RPMI7951 (cell line): Measurements from ENCODE around the gene STX11. TPM values are rescaled to one million over a fixed set of nuclear protein-coding genes. Genes with fewer than 3 reads are reported as not detected.
"Not testable (repeated sequence)": the region's sequence is repeated elsewhere in the genome, so short reads cannot be mapped to it uniquely, and the experiment has no call there.

Experiments
- DNase-seq: peaks from one replicate; pipeline ENCODE4 v3.0.0-alpha.2; 2012; ENCODE audit warnings: low read depth
- total RNA-seq: library from RNA; depleted of rRNA; stranded (reverse); fragments of >200 nt; shearing (Covaris generic); gene quantifications from 2 replicates; pipeline ENCODE4 v1.2.3, GENCODE V29; 2014; rRNA removed

The STX11 gene
- 0.96 and 2.0 TPM in 2 replicates for total RNA-seq

DNA sequence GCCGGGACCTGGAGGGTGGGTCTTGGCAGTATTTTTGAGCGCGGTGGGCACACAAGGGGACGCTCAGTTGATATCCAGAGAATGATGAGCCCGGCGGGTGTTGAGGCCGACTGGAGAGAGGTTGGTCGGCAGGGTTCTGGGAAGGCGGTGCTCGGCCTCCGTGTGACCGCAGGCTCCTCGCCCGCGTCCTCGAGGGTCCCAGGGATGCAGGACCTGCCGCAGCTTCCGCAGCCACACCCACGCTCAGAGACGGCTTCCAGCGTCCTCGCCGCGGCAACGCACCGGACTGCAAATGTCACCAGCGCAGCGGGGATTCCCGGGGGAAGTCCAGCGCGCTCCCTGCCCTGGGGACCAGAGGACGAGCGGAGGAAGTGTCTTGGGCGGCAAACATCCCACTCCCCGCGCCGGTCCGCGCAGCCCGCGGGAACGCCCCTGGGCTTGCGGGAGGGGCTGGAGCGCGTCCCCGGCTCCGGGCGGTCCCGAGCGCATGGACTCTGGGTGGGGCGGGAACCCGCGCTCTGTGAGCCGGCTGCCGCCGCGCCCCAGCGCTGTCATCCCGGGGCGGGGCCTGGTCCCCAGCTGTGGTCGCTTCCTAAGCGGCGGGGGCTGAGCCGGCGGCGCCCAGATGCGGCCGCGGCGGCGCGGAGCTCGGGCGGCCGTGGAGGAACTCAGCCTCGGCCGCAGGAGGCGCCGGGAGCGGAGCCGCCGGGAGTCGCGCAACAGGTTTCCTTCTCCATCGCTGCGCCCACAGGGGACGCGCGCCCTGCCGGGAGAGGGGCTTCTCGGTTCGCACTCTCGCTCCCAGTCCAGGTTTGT lies at the start of gene STX11:
Gene STX11 (plus strand): TSS at position 624 of the 816 bp plus-strand sequence. CDS start 36,111 bp downstream, outside the sequence.
- DNase-seq: peak; percentile 74

DNA sequence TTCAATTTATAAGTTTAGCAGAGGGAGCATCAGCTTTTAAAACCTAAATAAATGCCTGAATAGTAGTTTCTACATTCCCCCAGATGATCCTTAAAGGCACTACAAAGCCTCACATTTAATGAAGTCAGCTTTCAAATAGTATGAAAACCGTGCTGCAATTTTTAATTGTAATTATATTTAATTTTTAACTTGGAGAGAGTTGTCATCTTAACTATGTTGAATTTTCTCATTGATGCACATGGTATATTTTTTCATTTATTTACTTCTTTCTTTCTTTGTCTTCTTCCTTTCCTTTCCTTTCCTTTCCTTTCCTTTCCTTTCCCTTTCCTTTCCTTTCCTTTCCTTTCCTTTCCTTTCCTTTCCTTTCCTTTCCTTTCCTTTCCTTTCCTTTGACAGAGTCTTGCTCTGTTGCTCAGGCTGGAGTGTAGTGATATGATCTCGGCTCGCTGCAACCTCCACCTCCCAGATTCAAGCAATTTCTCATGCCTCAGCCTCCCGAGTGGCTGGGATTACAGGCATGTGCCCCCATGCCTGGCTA lies 47.2 kb upstream of the STX11 start:
- no peak for DNase-seq

DNA sequence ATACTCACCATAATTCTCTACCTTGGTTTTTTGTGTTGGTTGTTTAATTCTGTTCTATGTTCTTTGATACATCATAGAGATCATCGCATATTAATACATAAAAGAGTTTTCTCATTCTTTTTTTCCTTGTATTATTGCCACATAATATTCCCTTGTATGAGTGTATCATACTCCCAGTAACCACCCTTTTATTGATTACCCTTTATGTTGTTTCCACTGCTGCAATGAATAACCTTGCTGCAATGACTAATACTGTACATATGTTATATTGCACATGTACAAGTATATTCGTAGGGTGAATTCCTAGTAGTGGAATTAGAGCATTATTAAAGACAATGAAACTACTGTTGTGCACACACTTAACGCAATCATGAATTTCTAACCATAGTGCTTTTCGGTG lies 45.8 kb upstream of the STX11 start:
- no peak for DNase-seq

DNA sequence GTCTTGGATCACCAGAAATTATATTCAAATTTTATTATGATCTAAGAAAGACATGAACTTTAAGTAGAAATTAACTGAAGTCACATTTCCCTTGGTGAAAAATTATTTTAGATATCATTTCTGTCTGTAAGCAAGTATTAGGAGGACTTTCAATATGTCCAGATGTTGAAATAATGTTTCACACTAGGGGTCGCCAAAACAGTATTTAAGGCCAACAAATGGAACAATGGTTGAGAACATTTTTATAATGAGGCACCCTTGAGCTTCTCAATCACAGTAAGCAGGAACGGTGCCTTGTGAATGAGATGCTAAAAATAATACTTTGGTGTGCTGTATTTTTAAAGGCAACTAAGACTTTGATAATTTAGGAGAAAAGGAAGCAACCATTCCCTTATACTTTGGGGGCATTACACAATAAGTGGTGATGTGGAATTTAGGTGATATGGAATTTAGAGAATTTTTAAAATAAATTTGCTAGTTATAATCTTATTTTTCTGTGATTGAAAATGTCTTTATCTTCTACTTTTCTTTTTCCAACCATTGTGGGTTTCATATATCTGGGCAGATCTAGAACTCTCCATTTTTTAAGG lies 45.3 kb upstream of the STX11 start:
- peak; percentile 71 for DNase-seq

- DNase-seq: no peak
These were observed 44.1 kb upstream of the STX11 start for GRCh38 chr6:144106206-144106605.

GRCh38 chr6:144110210-144110609 lies 40.1 kb upstream of the STX11 start:
- DNase-seq: no peak

DNA sequence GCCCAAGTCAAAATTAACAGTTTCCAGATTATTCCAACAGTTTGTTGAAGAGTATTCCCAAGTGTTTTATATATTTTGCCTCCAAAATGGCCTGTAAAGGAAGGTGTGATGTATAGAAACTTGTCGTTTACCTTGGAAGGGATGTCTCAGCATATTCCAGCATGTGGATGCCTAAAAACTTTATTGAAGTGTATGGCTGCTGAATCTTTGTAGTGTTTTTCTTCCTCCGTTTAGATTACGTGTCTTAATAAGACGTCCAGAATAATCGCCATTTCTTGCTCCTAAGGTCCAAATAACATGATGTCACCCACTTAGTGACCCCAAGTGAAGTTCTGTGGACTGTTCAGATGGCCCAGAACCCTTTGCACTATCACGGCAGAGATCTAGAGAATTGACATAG lies 37.0 kb upstream of the STX11 start:
- DNase-seq: no peak

DNA sequence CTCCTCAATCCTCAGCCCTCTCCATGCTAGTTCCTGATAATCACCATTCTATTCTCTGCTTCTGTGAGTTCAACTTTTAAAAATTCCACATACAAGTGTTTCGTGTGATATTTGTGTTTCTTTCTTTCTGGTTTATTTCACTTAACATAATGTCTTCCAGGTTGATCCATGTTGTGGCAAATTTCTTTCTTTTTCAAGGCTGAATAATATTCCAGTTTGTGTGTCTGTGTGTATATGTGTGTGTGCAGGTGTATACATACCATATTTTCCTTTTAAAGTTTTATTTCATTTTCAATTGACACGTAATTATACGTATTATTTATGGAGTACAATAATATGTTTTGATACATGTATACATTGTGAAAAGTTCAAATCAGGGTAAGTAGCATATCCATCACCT lies 35.1 kb upstream of the STX11 start:
- DNase-seq: no peak

DNA sequence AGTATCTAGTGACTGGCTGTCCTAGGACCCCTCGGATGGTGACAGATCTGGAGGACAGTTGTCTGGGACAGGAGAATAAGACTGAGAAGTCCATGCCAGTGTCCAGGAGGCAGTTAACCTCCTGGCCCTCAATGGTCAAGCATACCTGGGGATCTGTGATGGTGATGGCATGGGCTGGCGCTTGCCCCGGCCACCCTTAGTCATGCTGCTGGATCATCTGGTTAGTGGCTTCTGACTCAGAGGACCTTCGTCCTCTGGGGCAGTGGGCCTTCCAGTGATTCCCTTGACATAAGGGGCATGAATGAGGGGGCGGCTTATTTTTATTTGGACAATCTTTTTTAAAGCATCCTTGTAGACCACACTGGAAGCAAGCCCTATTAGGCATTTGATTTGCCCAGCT lies 30.9 kb upstream of the STX11 start:
- DNase-seq: no peak

- DNase-seq: no peak
These were observed 27.5 kb upstream of the STX11 start for GRCh38 chr6:144122861-144123260.

DNA sequence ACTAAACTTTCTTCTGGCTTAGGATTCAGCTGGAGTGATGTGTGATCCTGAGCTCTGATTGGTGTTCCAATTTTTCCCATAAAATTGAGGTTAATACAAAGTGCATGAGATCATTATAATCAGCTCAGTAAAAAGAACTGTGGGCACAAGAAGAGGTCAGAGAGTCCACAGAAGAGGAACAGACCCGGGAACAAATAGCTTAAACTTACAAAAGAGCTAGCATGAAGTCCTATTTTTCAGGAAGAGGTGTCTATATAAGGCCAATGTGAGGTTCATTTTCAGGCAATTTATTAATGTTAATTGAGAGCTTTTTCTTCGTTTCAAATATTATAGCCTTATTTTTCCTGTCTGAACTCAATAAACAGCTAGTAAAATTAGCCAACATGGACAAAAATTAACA lies 26.9 kb upstream of the STX11 start:
- DNase-seq: no peak

DNA sequence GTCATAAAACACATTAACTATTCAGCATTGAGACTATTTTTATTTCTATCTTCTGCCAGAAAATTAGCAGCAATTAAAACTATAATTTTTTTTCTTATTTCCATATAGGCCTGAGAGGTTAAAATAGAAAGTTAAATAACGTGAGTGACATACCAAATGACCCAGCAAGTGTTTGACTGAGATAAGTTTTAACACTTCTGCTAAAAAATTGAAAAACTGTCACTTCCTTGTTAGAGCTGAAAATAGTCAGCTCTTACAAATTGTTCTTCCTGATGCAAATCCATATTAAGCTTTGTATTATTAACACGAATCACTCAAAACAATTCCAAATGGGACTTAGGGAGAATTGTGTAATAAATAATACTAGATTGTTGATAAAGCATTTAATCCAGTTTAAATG lies 26.5 kb upstream of the STX11 start:
- no peak for DNase-seq

DNA sequence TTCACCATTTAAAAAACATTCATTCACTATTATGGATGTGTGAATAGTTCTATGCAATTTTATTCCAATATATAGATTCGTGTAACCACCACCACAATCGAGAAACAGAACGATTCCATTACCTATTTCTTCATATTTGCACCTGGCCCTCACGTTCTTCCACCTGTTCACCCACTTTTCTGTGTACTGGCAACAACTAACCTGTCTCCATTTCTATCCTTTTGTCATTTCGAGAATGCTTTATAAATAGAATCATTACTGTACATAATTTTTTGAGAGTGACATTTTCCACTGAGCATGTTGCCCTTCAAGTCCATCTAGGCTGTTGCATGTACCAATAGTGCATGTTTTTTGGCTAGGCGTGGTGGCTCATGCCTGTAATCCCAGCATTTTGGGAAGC lies 23.2 kb upstream of the STX11 start:
- DNase-seq: no peak

GRCh38 chr6:144129469-144129868 lies 20.8 kb upstream of the STX11 start:
- no peak for DNase-seq

- DNase-seq: peak; percentile 14
These were observed 19.0 kb upstream of the STX11 start for GRCh38 chr6:144131248-144131709.

DNA sequence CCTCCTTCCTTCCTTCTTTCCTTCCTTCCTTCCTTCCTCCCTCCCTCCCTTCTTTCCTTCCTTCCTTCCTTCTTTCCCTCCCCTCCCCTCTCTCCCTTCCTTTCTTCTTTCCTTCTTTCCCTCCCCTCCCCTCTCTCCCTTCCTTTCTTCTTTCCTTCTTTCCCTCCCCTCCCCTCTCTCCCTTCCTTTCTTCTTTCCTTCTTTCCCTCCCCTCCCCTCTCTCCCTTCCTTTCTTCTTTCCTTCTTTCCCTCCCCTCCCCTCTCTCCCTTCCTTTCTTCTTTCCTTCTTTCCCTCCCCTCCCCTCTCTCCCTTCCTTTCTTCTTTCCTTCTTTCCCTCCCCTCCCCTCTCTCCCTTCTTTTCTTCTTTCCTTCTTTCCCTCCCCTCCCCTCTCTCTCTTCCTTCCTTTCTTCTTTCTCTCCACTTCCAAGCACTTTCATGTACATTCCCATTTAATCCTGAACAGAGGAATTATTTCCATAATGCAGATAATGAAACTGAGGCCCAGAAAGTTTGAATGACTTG lies 18.1 kb upstream of the STX11 start:
- not testable (repeated sequence) for DNase-seq

- no peak for DNase-seq
These were observed 17.0 kb upstream of the STX11 start for GRCh38 chr6:144133225-144133821.

- DNase-seq: no peak
These were observed 16.1 kb upstream of the STX11 start for GRCh38 chr6:144134176-144134575.

DNA sequence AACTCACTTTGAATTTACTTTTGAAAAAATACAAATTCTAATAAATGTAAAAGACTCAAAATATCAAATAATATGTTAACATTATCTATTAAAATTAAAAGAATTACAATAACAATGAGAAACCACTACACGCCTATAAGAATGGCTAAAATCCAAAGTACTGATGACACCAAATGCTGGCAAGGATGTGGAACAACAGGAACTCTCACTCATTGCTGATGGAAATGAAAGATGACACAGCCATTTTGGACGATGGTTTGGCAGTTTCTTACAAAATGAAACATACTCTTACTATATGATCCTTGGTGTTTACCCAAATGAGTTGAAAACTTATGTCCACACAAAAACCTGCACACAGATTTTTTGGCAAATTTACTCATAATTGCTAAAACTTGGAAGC lies 15.6 kb upstream of the STX11 start:
- no peak for DNase-seq

DNA sequence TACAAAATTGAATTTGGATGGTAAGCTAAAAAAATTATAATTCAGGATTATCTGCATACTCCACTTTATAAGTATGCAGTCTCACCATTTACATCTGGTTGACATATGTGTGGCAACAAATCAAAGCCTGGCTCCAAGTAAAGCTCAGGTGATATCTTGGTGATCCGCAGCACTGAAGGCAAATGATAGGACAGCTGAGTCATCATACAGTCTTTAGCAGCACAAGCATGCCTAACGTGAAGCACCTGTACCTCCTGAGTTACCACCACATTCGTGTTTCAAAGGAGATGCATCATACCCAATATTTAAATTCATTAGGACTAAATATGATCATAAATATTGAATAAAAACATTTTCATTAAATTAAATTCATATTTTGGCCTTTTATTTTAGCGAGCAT lies 11.8 kb upstream of the STX11 start:
- peak; percentile 19 for DNase-seq

- no peak for DNase-seq
These were observed 10.5 kb upstream of the STX11 start for GRCh38 chr6:144139817-144140216.

- no peak for DNase-seq
These were observed 9.4 kb upstream of the STX11 start for GRCh38 chr6:144140867-144141266.
